IPS-18a (cell line): ENCODE data around the gene EFR3B.
A peak's percentile ranks its signal among the peaks of the same experiment; 100 is the strongest.
"Not testable (repeated sequence)": the region's sequence is repeated elsewhere in the genome, so short reads cannot be mapped to it uniquely, and the experiment has no call there.

ENCODE experiments used
- H3K27ac ChIP-seq: one replicate; pipeline ENCODE4 v1.5.1; 2013; ENCODE audit warnings: low read length
- H3K27me3 ChIP-seq: one replicate; pipeline ENCODE4 v1.6.1; 2013; ENCODE audit warnings: mild to moderate bottlenecking, low read length; ENCODE audit not compliant: control insufficient read depth, insufficient read depth
- H3K36me3 ChIP-seq: one replicate; pipeline ENCODE4 v1.6.1; 2013; ENCODE audit warnings: low read depth, low read length; ENCODE audit not compliant: control insufficient read depth
- H3K4me1 ChIP-seq: one replicate; pipeline ENCODE4 v1.6.1; 2013; ENCODE audit warnings: low read depth, low read length; ENCODE audit not compliant: control insufficient read depth
- H3K4me3 ChIP-seq: one replicate; pipeline ENCODE4 v1.5.1; 2013; ENCODE audit warnings: low read length
- H3K9ac ChIP-seq: one replicate; pipeline ENCODE4 v1.6.1; 2013; ENCODE audit warnings: mild to moderate bottlenecking, low read length, moderate library complexity
- H3K9me3 ChIP-seq: one replicate; pipeline ENCODE4 v1.6.1; 2013; ENCODE audit warnings: low read depth, low read length; ENCODE audit not compliant: control insufficient read depth

Gene EFR3B

DNA sequence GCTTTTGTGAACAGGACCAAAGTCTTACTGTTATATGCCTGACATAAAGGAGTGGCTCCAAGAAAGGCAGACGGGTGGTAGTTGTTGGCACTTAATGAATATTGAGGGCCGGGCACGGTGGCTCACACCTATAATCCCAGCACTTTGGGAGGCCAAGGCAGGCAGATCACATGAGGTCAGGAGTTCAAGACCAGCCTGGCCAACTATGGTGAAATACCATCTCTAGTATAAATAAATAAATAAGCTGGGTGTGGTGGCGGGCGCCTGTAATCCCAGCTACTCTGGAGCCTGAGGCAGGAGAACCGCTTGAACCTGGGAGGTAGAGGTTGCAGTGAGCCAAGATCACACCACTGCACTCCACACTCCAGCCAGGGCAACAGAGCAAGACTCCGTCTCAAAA, 120.2 kb downstream of the EFR3B start:
- not testable (repeated sequence) for H3K36me3 ChIP-seq

DNA sequence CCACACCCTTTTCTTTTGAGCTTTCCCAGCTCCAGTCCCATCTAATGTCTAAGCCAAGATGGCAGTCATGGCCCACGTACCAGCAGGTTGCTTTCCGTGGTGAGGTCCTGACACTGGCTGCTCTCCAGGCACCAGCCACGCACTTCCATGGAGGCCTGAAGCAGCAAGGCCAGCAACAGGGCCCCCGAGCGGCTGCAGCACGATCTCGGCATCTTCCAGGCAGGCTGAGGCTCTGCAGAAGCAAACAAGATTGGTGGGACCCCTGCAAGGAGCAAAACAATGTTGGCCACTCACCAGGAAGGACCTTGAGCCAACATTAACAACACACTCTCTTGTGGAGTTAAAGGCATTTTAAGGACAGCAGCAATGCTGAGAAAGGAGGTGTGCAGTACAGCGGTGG, 122.7 kb downstream of the EFR3B start:
- Histone ChIP-seq H3K9ac (no peak overlapping the region), H3K36me3 (no peaks in the 10 kb centered on the region), H3K4me3 (no peak overlapping the region), H3K27ac (no peak overlapping the region), H3K9me3 (no peaks in the 10 kb centered on the region), H3K4me1 (peaks cover 10% of the 10 kb centered on the region), H3K27me3 (peaks cover 38% of the 10 kb centered on the region)

More for the DNA sequence above, 120.2 kb downstream of the EFR3B start:
- H3K4me3 ChIP-seq, H3K9me3 ChIP-seq, H3K27ac ChIP-seq, H3K9ac ChIP-seq: not testable (repeated sequence)
- peaks cover 13% of the 10 kb centered on the region for H3K27me3 ChIP-seq
- H3K4me1 ChIP-seq, result peaks cover 16% of the 10 kb centered on the region

DNA sequence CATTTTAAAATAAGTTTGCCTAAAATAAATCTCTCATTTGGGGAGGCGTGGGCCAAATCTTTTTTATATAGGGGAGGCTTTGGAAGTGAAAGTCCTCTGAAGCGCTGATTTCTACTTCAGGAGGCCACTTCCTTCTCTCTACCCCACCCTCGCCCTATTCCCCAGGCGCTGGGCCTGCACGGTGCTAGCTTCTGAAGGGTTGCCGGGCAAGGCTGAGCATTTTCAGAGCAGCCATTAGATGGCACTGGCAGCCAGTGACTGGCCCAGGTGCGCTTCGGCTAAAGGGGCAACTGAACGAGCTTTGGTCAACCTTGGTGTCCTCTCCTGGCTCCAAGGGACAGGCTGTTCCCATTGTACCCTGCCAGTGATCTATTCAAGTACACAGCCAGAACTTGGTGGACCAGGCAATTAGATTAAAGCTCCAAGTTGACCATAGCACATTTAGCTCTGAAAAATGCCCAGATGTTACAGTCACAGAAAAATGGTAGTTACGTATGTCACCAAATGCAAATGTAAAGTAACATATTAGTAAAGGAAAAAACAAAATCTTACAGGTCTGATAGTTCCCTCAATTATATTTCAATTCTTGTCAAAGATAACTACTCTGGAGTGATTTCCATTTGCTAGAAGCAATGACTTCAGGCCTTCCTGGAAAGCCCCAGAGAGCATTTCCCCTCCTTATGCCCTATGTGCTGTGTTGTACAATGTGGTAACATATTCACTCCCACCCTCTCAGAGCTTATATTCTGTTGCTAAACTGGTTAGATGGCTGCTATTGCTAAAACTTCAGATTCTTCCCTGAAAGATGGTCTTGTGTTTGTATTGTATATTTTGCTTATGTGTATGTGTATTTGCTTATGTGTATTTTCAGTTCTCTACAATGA, 124.4 kb downstream of the EFR3B start:
- Histone ChIP-seq H3K27me3 (peaks cover 50% of the 10 kb centered on the region), H3K4me3 (no peak overlapping the region), H3K9me3 (no peaks in the 10 kb centered on the region), H3K9ac (no peak overlapping the region), H3K4me1 (no peaks in the 10 kb centered on the region), H3K27ac (no peak overlapping the region), H3K36me3 (no peaks in the 10 kb centered on the region)

DNA sequence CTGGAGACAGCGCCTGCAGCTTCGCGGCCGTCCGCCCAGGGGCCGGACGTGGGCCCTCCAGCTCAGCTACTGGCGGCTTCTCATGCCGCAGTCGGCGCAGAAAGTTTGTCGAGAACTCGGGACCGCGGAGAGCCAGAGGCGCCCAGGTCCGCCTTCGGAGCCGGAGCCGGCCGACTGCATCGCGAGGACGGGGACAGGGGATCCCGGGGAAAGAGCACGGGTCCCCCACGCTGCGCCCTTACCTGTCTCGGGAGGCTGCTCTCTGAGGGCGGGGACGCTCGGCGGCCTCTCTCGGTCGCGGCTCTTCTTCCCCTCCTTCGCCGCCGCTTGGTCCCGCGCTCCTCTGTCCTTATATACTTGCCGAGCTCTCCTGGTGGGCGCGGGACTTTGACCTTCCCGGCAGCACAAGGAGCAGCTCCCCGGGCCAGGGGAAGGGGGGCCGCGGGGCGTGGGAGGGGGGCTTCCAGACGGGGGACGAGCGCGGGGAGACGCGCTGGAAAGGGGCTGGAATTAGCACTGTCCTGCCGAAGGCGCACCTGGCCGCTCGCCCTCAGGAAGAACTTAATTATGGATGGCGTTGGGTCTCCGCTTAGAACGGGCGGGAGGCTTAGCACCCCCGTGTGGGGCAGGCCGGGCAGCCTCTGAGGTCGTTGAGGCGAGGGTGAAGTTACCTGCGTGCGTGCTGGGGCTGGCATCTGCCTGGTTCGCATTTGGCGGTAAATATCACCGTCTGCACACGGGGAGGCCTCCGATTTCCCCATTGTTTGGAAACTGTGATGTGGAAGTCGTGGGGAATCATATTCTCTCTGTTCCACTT, 126.6 kb downstream of the EFR3B start, which contains the start of gene POMC:
Gene POMC, minus strand, starts transcription at position 325 of the 817 bp plus-strand sequence. CDS start 3,808 bp downstream, outside the sequence.
- no peaks in the 10 kb centered on the region for H3K9me3 ChIP-seq
- H3K27me3 ChIP-seq, result peaks cover 50% of the 10 kb centered on the region
- no peaks in the 10 kb centered on the region for H3K36me3 ChIP-seq
- H3K9ac ChIP-seq, result peak within 1 kb of the TSS; percentile 21
- H3K4me1 ChIP-seq, result no peaks in the 10 kb centered on the region
- H3K27ac ChIP-seq, result no peak within 1 kb of the TSS
- peak within 1 kb of the TSS; percentile 58 for H3K4me3 ChIP-seq

DNA sequence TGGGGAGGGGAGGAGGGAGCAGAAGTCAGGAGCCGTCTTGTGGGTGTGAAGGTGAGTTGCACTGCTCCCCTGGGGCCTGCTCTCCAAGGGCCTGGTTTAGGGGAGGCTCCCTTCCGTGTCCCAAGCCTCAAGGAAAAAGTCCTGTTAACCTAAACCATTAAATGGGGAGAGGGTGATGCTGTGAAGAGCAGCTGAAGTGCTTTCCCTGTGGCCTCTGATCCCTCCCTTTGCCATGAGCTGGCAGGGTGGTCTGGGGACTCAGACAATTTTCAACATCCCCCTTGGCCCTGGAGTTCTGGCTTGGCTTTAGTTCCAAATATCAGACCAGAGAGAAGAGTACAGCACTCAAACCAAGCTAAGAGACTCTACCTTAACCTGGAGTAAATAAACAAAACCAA, 127.2 kb downstream of the EFR3B start:
- Histone ChIP-seq H3K27me3 (peaks cover 50% of the 10 kb centered on the region), H3K4me3 (peak overlapping the region; percentile 58)

DNA sequence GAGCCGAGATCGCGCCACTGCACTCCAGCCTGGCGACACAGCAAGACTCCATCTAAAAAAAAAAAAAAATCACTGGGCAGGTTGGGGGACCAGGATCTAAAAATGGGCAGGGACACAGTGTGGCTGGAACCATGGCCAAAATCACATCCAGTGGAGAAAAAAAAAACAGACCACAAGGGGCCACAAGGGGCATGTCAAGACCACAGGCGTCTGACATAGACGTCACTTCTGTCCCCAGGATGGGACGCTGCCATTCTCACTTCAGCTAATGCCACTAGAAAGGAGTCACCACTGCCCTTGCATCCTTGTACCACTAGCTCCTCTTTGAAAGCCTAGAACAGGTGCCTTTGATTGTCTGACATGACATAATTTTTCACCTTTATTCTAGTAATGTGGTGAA, 129.0 kb downstream of the EFR3B start:
- Histone ChIP-seq H3K4me3 (no peak overlapping the region), H3K27me3 (peaks cover 48% of the 10 kb centered on the region), H3K9ac (no peak overlapping the region), H3K36me3 (no peaks in the 10 kb centered on the region), H3K9me3 (no peaks in the 10 kb centered on the region), H3K27ac (no peak overlapping the region), H3K4me1 (no peaks in the 10 kb centered on the region)

More for the DNA sequence above, 127.2 kb downstream of the EFR3B start:
- Histone ChIP-seq H3K9ac (peak overlapping the region; percentile 21), H3K36me3 (no peaks in the 10 kb centered on the region), H3K9me3 (no peaks in the 10 kb centered on the region), H3K4me1 (no peaks in the 10 kb centered on the region), H3K27ac (no peak overlapping the region)

DNA sequence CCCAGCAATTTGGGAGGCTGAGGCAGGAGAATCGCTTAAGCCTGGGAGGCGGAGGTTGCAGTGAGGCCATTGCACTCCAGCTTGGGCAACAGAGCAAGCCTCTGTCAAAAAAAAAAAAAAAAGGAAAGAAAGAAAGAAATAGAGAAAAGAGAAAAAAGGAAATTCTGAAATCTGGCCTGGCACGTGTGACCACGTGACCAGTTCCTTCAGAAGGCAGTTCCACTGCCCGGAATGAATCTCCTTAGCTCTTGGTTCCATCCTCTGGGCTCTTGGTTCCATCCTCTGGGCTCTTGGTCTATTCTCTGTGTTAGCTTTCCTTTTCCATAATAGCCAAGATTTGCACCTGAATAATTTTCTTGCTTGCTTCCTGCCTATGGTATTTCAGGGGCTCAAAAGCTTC, 131.8 kb downstream of the EFR3B start:
- H3K9ac ChIP-seq, result no peak overlapping the region
- no peaks in the 10 kb centered on the region for H3K36me3 ChIP-seq
- H3K4me1 ChIP-seq, result peaks cover 3% of the 10 kb centered on the region
- no peaks in the 10 kb centered on the region for H3K9me3 ChIP-seq
- H3K4me3 ChIP-seq, result no peak overlapping the region
- H3K27me3 ChIP-seq, result peaks cover 20% of the 10 kb centered on the region
- no peak overlapping the region for H3K27ac ChIP-seq

DNA sequence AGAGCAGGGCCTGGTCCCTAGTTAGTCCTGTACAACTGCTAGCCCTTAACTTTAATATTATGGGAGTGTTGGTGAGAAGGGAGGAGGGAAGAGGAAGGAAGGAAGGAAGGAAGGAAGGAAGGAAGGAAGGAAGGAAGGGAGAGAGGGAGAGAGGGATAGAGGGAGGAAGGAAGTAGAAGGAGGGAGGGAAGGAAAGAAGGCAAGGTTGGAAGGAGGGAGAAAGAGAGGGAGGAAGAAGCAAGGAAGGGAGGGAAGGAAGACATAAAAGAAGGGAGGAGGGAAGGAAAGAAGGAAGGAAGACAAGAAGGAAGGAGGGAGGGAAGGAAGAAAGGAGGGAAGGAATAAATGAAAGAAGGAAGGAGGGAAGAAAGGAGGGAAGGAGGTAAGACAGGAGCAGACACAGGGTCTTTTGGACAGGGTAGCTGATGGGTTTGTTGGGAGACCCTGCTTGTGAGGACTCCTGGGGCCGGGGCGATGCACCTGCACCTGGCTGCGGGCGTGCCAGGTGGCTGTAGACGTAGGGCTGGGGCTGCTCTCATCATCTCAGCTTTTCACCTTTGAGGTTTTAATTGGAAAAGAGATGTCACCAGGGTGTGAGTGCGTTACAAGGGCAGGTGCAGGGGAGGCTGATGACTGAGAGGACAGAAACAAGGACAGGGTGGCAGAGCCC, 132.5 kb downstream of the EFR3B start:
- Histone ChIP-seq H3K4me1 (peaks cover 3% of the 10 kb centered on the region), H3K4me3 (no peak overlapping the region), H3K27me3 (peaks cover 14% of the 10 kb centered on the region), H3K9ac (no peak overlapping the region), H3K36me3 (no peaks in the 10 kb centered on the region), H3K9me3 (no peaks in the 10 kb centered on the region), H3K27ac (no peak overlapping the region)

DNA sequence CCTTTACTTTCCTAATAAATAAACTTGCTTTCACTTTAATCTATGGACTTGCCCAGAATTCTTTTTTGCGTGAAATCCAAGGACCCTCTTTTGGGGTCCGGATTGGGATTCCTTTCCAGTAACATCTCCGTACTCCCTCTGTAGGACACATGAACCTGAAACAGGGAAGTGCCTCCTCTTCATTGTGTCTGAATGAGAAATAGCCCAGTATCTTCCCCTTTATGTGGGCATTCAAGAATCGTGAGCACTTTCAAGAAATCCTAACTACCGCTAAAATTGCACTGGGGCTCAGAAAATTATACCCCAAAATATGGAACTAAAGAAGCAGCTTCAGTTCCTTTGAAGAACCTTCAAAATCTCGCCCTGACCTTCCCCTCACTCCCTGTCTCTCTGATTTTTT, 134.3 kb downstream of the EFR3B start:
- Histone ChIP-seq H3K27ac (no peak overlapping the region), H3K4me3 (no peak overlapping the region), H3K4me1 (peaks cover 3% of the 10 kb centered on the region), H3K27me3 (no peaks in the 10 kb centered on the region), H3K9me3 (no peaks in the 10 kb centered on the region), H3K36me3 (no peaks in the 10 kb centered on the region), H3K9ac (no peak overlapping the region)

DNA sequence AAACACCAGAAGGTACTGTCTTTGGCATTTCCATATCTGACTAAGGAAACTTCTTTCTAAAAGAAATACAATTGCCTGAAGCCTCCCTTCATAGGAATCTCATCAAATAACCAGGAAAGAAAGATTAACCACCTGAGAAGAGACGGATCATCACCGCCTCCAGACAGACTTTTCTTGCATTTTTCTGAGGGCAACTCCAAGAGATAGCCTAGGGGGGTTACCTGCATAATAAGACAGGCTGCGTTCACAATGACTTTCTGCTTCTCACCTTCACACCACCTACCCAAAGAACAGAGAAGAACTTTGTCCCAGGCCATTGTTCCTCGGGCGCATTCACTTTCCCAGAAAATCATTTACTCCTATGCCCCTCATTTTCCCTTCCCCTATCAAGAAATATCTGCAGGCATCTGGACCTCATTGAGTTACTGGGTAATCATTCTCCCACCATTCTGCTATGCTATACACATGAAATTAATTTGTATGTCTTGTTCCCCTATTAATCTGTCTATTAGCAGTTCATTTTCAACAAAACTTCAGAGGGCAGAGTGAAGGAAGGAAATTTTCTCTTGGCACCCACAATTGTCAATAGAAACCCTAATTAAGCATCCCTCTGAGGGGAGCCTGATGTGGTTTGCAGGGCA, 134.8 kb downstream of the EFR3B start:
- no peaks in the 10 kb centered on the region for H3K36me3 ChIP-seq
- peaks cover 3% of the 10 kb centered on the region for H3K4me1 ChIP-seq
- H3K9ac ChIP-seq, result no peak overlapping the region
- no peaks in the 10 kb centered on the region for H3K9me3 ChIP-seq
- H3K4me3 ChIP-seq, result no peak overlapping the region
- H3K27ac ChIP-seq, result no peak overlapping the region
- H3K27me3 ChIP-seq, result no peaks in the 10 kb centered on the region

DNA sequence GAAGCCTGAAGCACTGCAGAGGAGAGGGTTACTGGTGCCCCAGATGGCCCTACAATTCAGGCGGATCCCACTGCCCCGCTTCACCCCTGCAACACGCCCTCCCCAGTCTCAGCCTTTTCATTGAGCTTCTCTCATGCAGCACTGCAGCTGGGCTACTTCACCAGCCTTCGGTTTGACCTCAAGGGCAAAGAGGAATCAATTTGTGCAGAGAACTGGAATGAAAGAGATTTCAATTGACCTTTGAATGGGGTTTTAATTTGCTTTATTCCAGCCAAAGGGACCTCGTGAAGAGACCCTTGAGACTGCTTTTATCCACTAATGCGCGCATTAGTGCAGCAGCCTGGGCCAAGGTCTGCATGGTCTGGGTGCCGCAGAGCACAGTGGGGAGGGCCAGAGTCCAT, 135.3 kb downstream of the EFR3B start:
- Histone ChIP-seq H3K9me3 (no peaks in the 10 kb centered on the region), H3K9ac (no peak overlapping the region), H3K4me3 (no peak overlapping the region), H3K27me3 (no peaks in the 10 kb centered on the region), H3K4me1 (peaks cover 3% of the 10 kb centered on the region), H3K36me3 (no peaks in the 10 kb centered on the region), H3K27ac (no peak overlapping the region)
